HG02678 (cell line): ENCODE data around the gene CPNE7.

Experiments used
- ATAC-seq: cut with Tn5 transposase; IDR thresholded peaks from one replicate; pipeline ENCODE4 v1.9.1; 2021; ENCODE audit warnings: mild to moderate bottlenecking, moderate library complexity; ENCODE audit not compliant: unreplicated experiment

CPNE7 gene

GRCh38 chr16:89575247-89576152 is at the start of gene CPNE7:
Gene CPNE7, plus strand, starts transcription at chr16:89575758. Its CDS starts 140 bp downstream, at chr16:89575898.
- no peak for ATAC-seq

GRCh38 chr16:89529097-89529496 is 46.5 kb upstream of the CPNE7 start:
- no peak for ATAC-seq

DNA sequence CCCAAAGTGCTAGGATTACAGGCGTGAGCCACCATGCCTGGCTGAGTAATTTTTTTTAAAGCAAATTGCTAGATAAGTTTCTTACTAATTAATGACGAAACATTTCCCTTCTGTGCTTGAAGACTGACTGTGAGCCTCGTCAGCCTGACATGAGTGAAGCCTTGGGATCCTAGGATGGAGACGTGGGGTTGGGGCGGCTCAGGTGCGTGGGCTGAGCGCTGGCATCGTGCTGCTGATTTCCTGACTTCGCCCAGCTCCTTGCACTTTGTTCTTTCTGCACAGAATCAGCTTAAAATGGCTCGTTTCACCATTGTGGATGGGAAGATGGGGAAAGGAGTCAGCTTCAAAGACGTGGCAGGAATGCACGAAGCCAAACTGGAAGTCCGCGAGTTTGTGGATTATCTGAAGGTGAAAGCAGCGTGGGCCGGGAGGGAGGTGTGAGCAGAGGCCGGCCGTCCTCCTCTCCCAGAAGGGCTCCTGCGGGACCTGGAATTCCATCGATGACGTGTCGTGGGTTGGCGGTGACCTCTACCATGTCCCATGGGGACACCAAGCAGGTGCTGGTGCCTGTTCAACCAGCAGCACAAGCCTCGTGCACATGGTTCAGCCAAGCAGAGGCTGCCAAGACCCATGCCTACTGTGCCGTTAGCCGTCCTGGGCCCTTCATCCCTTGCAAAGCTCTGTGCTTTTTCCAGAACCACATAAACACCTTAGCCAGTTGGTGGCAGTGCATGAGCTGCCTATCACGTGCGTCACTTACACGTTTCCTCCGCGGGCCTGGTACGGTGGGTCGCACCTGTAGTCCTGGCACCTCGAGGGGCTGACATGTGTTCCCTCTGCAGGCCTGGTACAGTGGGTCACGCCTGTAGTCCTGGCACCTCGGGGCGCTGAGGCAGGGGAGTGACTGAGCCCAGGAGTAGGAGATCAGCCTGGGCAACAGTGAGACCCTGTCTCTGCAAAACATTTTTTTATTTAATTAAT is 44.9 kb upstream of the CPNE7 start:
- ATAC-seq, result no peak

- ATAC-seq, result no peak
Measured at GRCh38 chr16:89531821-89532526, 43.6 kb upstream of the CPNE7 start.

- ATAC-seq, result no peak
Measured at GRCh38 chr16:89534252-89534756, 41.3 kb upstream of the CPNE7 start.

- ATAC-seq, result no peak
Measured at GRCh38 chr16:89536371-89536770, 39.2 kb upstream of the CPNE7 start.

DNA sequence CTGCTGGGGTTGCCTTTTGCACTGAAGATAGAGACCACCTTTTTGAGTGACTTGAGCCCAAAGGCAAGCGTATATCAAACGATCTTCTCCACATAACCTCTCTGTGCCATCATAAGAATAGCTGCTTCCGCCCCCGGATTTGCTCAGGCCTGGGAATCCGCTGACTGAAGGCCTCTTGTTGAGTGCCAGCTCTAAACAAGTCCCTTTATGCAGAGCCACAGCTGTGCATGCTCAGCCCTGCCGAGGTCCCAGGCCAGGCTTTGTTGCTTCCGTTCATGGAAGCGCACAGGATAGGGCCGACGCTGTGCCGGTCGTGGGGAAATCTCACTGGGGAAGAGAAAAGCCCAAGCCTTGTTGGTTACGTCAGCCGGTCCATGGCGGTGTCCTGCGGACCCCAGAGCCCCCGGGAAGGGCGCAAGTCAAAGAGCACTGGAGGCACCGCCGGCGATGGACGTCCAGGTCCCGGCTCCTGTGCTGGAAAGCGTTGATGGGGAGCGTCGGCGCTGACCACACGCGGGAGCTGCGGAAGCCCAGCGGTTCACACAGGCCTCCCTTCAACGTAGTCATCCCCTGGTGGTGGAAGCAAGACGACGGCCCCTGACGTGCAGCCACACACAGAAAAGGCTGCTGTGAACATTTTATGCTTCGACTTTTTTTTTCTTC is 38.5 kb upstream of the CPNE7 start:
- ATAC-seq, result no peak

GRCh38 chr16:89537549-89537925 is 38.0 kb upstream of the CPNE7 start:
- ATAC-seq, result no peak

DNA sequence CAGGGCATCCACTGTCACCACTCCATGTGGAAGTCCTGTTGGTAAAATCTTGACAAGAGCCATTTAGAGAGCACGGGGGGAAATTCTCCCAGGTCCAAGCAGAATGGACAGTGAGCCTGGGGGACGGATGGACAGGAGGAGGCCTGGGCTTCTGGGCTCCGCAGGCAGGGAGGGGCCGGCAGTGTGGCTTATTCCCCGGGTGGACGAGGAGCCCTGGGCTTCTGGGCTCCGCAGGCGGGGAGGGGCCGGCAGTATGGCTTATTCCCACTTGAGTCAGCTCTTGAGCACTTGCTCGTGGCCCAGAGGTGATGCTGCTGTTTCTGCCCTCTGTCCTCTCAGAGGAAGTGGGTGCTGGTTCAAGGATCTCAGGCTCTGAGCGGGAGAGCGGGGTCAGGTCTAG is 37.3 kb upstream of the CPNE7 start:
- ATAC-seq, result no peak

DNA sequence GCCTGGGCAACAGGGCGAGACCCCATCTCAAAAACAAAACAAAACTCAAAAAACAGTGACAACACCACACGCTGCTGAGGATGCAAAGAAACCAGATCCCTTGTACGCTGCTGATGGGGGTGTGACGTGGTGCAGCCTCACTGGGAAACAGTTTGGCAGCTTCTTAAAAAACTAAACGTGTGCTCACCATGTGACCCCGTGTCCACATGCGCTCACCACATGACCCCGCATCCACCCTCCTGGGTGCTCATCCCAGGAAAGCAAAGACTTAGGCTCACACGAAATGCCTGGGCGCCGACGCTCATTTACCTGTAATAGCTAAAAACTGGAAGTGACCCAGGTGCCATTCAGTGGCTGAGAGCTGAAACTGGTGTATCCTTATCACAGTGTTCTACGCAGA is 35.0 kb upstream of the CPNE7 start:
- ATAC-seq, result no peak

GRCh38 chr16:89541792-89542191 is 33.8 kb upstream of the CPNE7 start:
- no peak for ATAC-seq

DNA sequence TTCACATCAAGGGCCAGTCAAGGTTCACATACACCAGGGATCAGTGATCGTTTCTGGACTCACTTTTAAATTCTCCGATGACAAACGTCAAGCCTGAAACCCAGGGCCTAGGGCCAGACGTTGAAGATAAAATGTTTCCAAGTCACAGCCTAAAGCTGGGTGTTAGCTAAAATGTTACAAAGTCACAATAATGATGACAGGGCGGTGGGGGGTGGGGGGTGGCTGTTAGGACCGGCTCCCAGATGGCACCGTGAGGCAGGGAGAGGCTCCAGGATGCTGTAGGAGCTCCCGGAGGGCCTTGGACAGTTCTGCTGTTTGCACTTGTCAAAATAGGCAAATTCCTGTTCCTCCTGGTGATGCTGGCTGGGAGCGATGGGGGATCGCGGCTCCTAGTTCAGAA is 31.4 kb upstream of the CPNE7 start:
- ATAC-seq, result no peak

DNA sequence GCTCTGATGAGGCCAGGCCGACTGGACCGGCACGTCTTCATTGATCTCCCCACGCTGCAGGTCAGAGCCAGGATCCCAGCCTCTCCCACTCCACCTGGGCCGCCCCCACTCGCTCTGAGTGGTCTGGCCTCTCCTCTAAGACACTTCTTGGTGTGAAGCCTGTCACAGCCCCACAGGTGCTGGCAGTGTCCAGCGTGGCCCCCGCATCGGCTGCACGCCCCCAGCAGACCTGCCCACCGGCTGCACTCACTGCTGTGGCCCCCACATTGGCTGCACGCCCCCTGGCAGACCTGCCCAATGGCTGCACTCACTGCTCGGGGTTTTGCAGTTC is 30.9 kb upstream of the CPNE7 start:
- ATAC-seq, result no peak

- ATAC-seq, result no peak
Measured at GRCh38 chr16:89545044-89545830, 30.3 kb upstream of the CPNE7 start.

GRCh38 chr16:89545831-89546574 is 29.6 kb upstream of the CPNE7 start:
- ATAC-seq, result no peak

- ATAC-seq, result no peak
Measured at GRCh38 chr16:89546781-89547180, 28.8 kb upstream of the CPNE7 start.

GRCh38 chr16:89547291-89547690 is 28.3 kb upstream of the CPNE7 start:
- no peak for ATAC-seq

DNA sequence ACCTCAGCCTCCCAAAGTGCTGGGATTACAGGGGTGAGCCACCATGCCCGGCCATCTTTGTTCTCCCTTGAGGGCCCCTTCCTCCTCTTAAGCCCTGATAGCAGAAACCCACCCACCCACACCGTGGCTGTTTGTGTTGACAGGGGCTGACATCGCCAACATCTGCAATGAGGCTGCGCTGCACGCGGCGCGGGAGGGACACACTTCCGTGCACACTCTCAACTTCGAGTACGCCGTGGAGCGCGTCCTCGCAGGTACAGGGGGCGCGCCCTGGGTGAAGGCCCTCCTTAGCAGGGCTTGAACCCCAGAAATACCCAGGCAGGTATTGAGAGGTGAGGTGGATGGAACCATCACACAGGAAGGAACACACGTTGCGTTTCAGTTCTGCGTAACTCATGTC is 27.7 kb upstream of the CPNE7 start:
- no peak for ATAC-seq
